ENCODE data around the gene NT5C. TPM values are rescaled to one million over a fixed set of nuclear protein-coding genes. Genes with fewer than 3 reads are reported as not detected.

NT5C gene
- total RNA-seq, 2 experiments from 2014 or later, result 107 to 259 TPM

- no peak overlapping the region for H3K27ac ChIP-seq (ENCODE audit: low read depth, low read length, poor library complexity, severe bottlenecking)
- no peak overlapping the region for H2AFZ ChIP-seq (ENCODE audit: low read length)
- TF ChIP-seq EZH2phosphoT487 (IDR thresholded peaks at IDR 0.05; ENCODE audit: borderline replicate concordance, low read depth, low read length) (no peak), CTCF (conservative IDR thresholded peaks at IDR 0.05; ENCODE audit: low read length) (no peak)
- no peaks in the 10 kb centered on the region for H3K9me2 ChIP-seq (ENCODE audit: insufficient read depth, low read length)
- intact Hi-C loops (cut with micrococcal nuclease; ENCODE audit: unreplicated experiment), result no loop called here
- ChIA-PET CTCF (ENCODE audit: unreplicated experiment) (interaction anchor here (0.6 kb wide), 1 partner anchor 93 kb away, joined by 3 read pairs; no protein-coding TSS in a partner anchor), POLR2A (interaction anchor here (1.1 to 1.2 kb wide), 2 partner anchors 8 to 32 kb away, joined by 3 to 5 read pairs; partner anchors contain the start of gene JPT1)
- H3K36me3 ChIP-seq (ENCODE audit: insufficient read depth, low read length), result peaks cover 81% of the 10 kb centered on the region
- DNase-seq (ENCODE audit: low spot score), result no peak
- no peak overlapping the region for H3K4me2 ChIP-seq (ENCODE audit: low read length)
- H4K20me1 ChIP-seq (ENCODE audit: insufficient read depth, low read length), result no peaks in the 10 kb centered on the region
- H3K9me3 ChIP-seq (ENCODE audit: low read length), result no peaks in the 10 kb centered on the region
- peaks cover 2% of the 10 kb centered on the region for H3K4me1 ChIP-seq (ENCODE audit: insufficient read depth, low read length, poor library complexity, severe bottlenecking)
- peaks cover 39% of the 10 kb centered on the region for H3K79me2 ChIP-seq (ENCODE audit: insufficient read depth, low read depth, low read length)
- H3K4me3 ChIP-seq (ENCODE audit: low read depth, low read length, poor library complexity, severe bottlenecking), result no peak overlapping the region
- BruUV-seq (replicated peaks), result no TSS peak
Measured at GRCh38 chr17:75146592-75146991, 15.1 kb upstream of the NT5C start.

GRCh38 chr17:75144816-75145512 is 13.4 kb upstream of the NT5C start:
- no peaks in the 10 kb centered on the region for H4K20me1 ChIP-seq (ENCODE audit: insufficient read depth, low read length)
- H3K9me2 ChIP-seq (ENCODE audit: insufficient read depth, low read length), result no peaks in the 10 kb centered on the region
- no peaks in the 10 kb centered on the region for H3K9me3 ChIP-seq (ENCODE audit: low read length)
- TF ChIP-seq CTCF (conservative IDR thresholded peaks at IDR 0.05; ENCODE audit: low read length) (no peak), EZH2phosphoT487 (IDR thresholded peaks at IDR 0.05; ENCODE audit: borderline replicate concordance, low read depth, low read length) (no peak)
- H3K4me1 ChIP-seq (ENCODE audit: insufficient read depth, low read length, poor library complexity, severe bottlenecking), result peaks cover 12% of the 10 kb centered on the region
- no peak overlapping the region for H2AFZ ChIP-seq (ENCODE audit: low read length)
- BruUV-seq (replicated peaks), result TSS peak; percentile 27
- CTCF ChIA-PET (ENCODE audit: unreplicated experiment), result interaction anchor here (0.8 kb wide), 1 partner anchor 31 kb away, joined by 3 read pairs; no protein-coding TSS in a partner anchor
- no peak overlapping the region for H3K27ac ChIP-seq (ENCODE audit: low read depth, low read length, poor library complexity, severe bottlenecking)
- no peak for DNase-seq (ENCODE audit: low spot score)
- H3K4me2 ChIP-seq (ENCODE audit: low read length), result no peak overlapping the region
- peaks cover 23% of the 10 kb centered on the region for H3K79me2 ChIP-seq (ENCODE audit: insufficient read depth, low read depth, low read length)
- POLR2A ChIA-PET, result interaction anchor here (0.6 to 1.0 kb wide), 4 partner anchors 13 to 191 kb away, joined by 3 to 4 read pairs (median 4); partner anchors contain the start of gene NT5C
- peaks cover 96% of the 10 kb centered on the region for H3K36me3 ChIP-seq (ENCODE audit: insufficient read depth, low read length)
- H3K4me3 ChIP-seq (ENCODE audit: low read depth, low read length, poor library complexity, severe bottlenecking), result no peak overlapping the region
- intact Hi-C loops (cut with micrococcal nuclease; ENCODE audit: unreplicated experiment), result no loop called here

Measured in OCI-LY7 (cell line).